HepG2 (cell line): Measurements from ENCODE around the gene SRR. TPM values are rescaled to one million over a fixed set of nuclear protein-coding genes. Genes with fewer than 3 reads are reported as not detected.

Experiments used
- AGO2 ChIP-seq: fragments of 200-400 bp; formaldehyde crosslinking; optimal IDR thresholded peaks from 2 replicates; pipeline ENCODE3; 2017; ENCODE audit warnings: mild to moderate bottlenecking, low read depth, low read length, moderate library complexity
- DDIT3 ChIP-seq: sonication (generic); formaldehyde crosslinking; IDR thresholded peaks from 2 replicates; pipeline ENCODE4 v1.4.0; 2020; ENCODE audit warnings: mild to moderate bottlenecking, missing genetic modification reagents
- ZNF318 ChIP-seq: sonication (generic); formaldehyde crosslinking; IDR thresholded peaks from 2 replicates; pipeline ENCODE4 v1.4.0; 2020; ENCODE audit warnings: mild to moderate bottlenecking, missing genetic modification reagents
- polyA plus RNA-seq, 8 experiments: library from polyadenylated mRNA; depleted of rRNA in 3 of 8; stranded (reverse) in 7 of 8; unstranded in 1 of 8; fragments of >200 nt; fragmentation: Illumina TruSeq in 4 of 8; extraction: Trizol in 4 of 8; gene quantifications; 2 replicates each; pipeline versions ENCODE4 v1.2.1 to v1.2.3, GENCODE V29; 2011 to 2016; ENCODE audit warnings: low read depth in 4 of 8, missing spikeins in 1 of 8, mixed read lengths in 1 of 8; ENCODE audit not compliant: insufficient read depth in 1 of 8
- total RNA-seq, 5 experiments: library from RNA; depleted of rRNA; stranded (reverse); fragments of >200 nt; fragmentation: Illumina TruSeq; extraction: Trizol; gene quantifications; 2 replicates each; pipeline ENCODE4 v1.2.3, GENCODE V29; 2016; ENCODE audit warnings: low read depth in 1 of 5

The SRR gene
- total and polyA plus RNA-seq, 2 of the 13 experiments (the other 11 are each of a cell fraction or from before 2014, with no cell fraction given), result 3.6 to 7.8 TPM

GRCh38 chr17:2369551-2370210, 65.9 kb downstream of the SRR start (continued):
- TF ChIP-seq AGO2 (peak; percentile 19), ZNF318 (no peak), DDIT3 (no peak)
